ENCODE measurements around the gene TMEM39B. TPM values are rescaled to one million over a fixed set of nuclear protein-coding genes. Genes with fewer than 3 reads are reported as not detected.

The TMEM39B gene
- polyA plus RNA-seq, 3 donors = 3.3 to 30.6 (median 3.4) TPM

DNA sequence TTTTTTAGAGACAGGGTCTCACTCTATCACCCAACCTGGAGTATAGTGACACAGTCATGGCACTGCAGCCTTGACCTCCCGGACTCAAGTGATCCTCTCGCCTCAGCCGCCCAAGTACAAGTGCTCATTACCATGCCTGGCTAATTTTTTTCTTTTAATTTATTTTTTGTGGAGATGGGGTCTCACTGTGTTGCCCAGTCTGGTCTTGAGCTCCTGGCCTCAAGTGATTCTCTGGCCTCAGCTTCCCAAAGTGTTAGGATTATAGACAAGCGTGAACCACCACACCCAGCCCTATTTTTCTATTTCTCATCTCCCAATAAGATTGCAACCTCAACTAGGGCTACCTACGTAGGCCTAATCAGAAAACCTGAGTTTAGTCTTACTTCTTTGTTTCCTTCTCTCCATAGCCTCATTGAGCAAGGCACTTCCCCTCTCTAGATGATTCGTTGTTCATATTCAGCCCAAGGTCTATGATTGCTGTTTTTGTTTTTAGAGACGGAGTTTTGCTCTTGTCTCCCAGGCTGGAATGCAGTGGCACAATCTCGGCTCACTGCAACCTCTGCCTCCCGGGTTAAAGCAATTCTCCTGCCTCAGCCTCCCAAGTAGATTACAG is 34.0 kb downstream of the TMEM39B start:
- Mint-ChIP-seq H3K9me3 (peaks cover 0 to 2% (median 0%) of the 10 kb centered on the region in 7 donors), H3K4me1 (peaks cover 37% of the 10 kb centered on the region), H3K36me3 (peaks cover 18 to 20% of the 10 kb centered on the region in 2 donors), H3K27me3 (ENCODE audit: low read depth in 3 of 3) (peaks cover 0 to 3% (median 0%) of the 10 kb centered on the region in 3 donors), H3K4me3 (peak overlapping the region; percentile 98 to 99), H3K27ac (peak overlapping the region; percentile 82 to 98 (median 98))
- TF ChIP-seq, protein P1, sequence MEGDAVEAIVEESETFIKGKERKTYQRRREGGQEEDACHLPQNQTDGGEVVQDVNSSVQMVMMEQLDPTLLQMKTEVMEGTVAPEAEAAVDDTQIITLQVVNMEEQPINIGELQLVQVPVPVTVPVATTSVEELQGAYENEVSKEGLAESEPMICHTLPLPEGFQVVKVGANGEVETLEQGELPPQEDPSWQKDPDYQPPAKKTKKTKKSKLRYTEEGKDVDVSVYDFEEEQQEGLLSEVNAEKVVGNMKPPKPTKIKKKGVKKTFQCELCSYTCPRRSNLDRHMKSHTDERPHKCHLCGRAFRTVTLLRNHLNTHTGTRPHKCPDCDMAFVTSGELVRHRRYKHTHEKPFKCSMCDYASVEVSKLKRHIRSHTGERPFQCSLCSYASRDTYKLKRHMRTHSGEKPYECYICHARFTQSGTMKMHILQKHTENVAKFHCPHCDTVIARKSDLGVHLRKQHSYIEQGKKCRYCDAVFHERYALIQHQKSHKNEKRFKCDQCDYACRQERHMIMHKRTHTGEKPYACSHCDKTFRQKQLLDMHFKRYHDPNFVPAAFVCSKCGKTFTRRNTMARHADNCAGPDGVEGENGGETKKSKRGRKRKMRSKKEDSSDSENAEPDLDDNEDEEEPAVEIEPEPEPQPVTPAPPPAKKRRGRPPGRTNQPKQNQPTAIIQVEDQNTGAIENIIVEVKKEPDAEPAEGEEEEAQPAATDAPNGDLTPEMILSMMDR (IDR thresholded peaks at IDR 0.05) = no peak
- no peaks in the 10 kb centered on the region for H3K27me3 ChIP-seq (ENCODE audit: control insufficient read depth in 2 of 2, insufficient read depth in 2 of 2, low read length in 2 of 2)
- H4K20me1 ChIP-seq (ENCODE audit: insufficient read depth, low read length) = peaks cover 30% of the 10 kb centered on the region
- H3K79me2 ChIP-seq (ENCODE audit: insufficient read depth, low read length) = peaks cover 39% of the 10 kb centered on the region
- H3K9ac ChIP-seq (ENCODE audit: insufficient read depth, low read length, poor library complexity, severe bottlenecking) = no peak overlapping the region
- WGBS (ENCODE audit: insufficient coverage) = 100% methylated on average over 2 of the region's 9 CpGs
- peak overlapping the region; percentile 89 to 90 for H3K27ac ChIP-seq (ENCODE audit: low read depth in 1 of 2, low read length in 2 of 2)
- DNase-seq = peak; percentile 19 to 49 (median 27)
- peaks cover 23 to 34% of the 10 kb centered on the region in 2 donors for H3K4me1 ChIP-seq (ENCODE audit: control insufficient read depth in 1 of 2, insufficient read depth in 2 of 2, low read length in 2 of 2)
- H3K36me3 ChIP-seq (replicated peaks in 1 of 2; ENCODE audit: control insufficient read depth in 1 of 2, insufficient read depth in 2 of 2, low read length in 2 of 2) = peaks cover 6 to 13% of the 10 kb centered on the region in 2 donors
- H2AFZ ChIP-seq (ENCODE audit: insufficient read depth, low read depth, low read length, poor library complexity, severe bottlenecking) = peak overlapping the region; percentile 79
- H3K4me2 ChIP-seq (replicated peaks; ENCODE audit: extremely low read depth, low read length, poor library complexity, severe bottlenecking) = peak overlapping the region; percentile 85
- no peaks in the 10 kb centered on the region for H3K9me3 ChIP-seq (replicated peaks in 1 of 2; ENCODE audit: control insufficient read depth in 1 of 2, insufficient read depth in 1 of 2, low read length in 2 of 2)
- intact Hi-C loops (cut with micrococcal nuclease) = loop anchor here in 1 of 2 donors (5.0 kb wide), 1 partner anchor 34 kb away; the partner anchor contains the start of gene TMEM39B
- H3K4me3 ChIP-seq (replicated peaks in 1 of 3; ENCODE audit: low read depth in 2 of 3, low read length in 3 of 3) = peak overlapping the region in 1 of 3 experiments; percentile 93

- Histone ChIP-seq H3K27ac (ENCODE audit: low read depth in 1 of 2, low read length in 2 of 2) (peak within 1 kb of the TSS; percentile 89 to 90), H3K9ac (ENCODE audit: insufficient read depth, low read length, poor library complexity, severe bottlenecking) (peak within 1 kb of the TSS; percentile 95), H2AFZ (ENCODE audit: insufficient read depth, low read depth, low read length, poor library complexity, severe bottlenecking) (peak within 1 kb of the TSS; percentile 79), H3K9me3 (replicated peaks in 1 of 2; ENCODE audit: control insufficient read depth in 1 of 2, insufficient read depth in 1 of 2, low read length in 2 of 2) (no peaks in the 10 kb centered on the region), H3K36me3 (replicated peaks in 1 of 2; ENCODE audit: control insufficient read depth in 1 of 2, insufficient read depth in 2 of 2, low read length in 2 of 2) (peaks cover 0 to 1% of the 10 kb centered on the region in 2 donors), H3K4me1 (ENCODE audit: control insufficient read depth in 1 of 2, insufficient read depth in 2 of 2, low read length in 2 of 2) (peaks cover 23 to 34% of the 10 kb centered on the region in 2 donors), H3K27me3 (ENCODE audit: control insufficient read depth in 2 of 2, insufficient read depth in 2 of 2, low read length in 2 of 2) (no peaks in the 10 kb centered on the region), H4K20me1 (ENCODE audit: insufficient read depth, low read length) (peaks cover 42% of the 10 kb centered on the region), H3K4me3 (replicated peaks in 1 of 3; ENCODE audit: low read depth in 2 of 3, low read length in 3 of 3) (peak within 1 kb of the TSS; percentile 64 to 93 (median 87)), H3K4me2 (replicated peaks; ENCODE audit: extremely low read depth, low read length, poor library complexity, severe bottlenecking) (peak within 1 kb of the TSS; percentile 85), H3K79me2 (ENCODE audit: insufficient read depth, low read length) (peaks cover 51% of the 10 kb centered on the region)
- Mint-ChIP-seq H3K9me3 (peaks cover 0 to 2% (median 0%) of the 10 kb centered on the region in 7 donors), H3K27ac (peak within 1 kb of the TSS; percentile 92 to 98 (median 98)), H3K4me1 (peaks cover 44% of the 10 kb centered on the region), H3K36me3 (peaks cover 8 to 10% of the 10 kb centered on the region in 2 donors), H3K27me3 (ENCODE audit: low read depth in 3 of 3) (peaks cover 0 to 3% (median 0%) of the 10 kb centered on the region in 3 donors), H3K4me3 (peak within 1 kb of the TSS; percentile 98 to 99)
- under 1% methylated on average over 43 of the region's 45 CpGs for WGBS (ENCODE audit: insufficient coverage)
- intact Hi-C loops (cut with micrococcal nuclease) = loop anchor here (2.0 to 5.0 kb wide), 2 partner anchors 35 to 36 kb away; partner anchors contain the start of gene TMEM39B (in 2 of the 2)
- TF ChIP-seq, protein P1 (IDR thresholded peaks at IDR 0.05) = no peak
- peak; percentile 88 to 92 (median 91) for DNase-seq
Measured at GRCh38 chr1:32107742-32108661, 35.3 kb downstream of the TMEM39B start, which contains the start of gene KPNA6. Gene KPNA6 (plus strand): TSS chr1:32108056. CDS start chr1:32108131, 75 bp downstream.

Measured in CD14-positive monocyte (primary cell).